Activated T-cell treated with anti-CD3 and anti-CD28 coated beads, Interleukin-2, amount 50 U/mL, for 4 hours (primary cell): Measurements from ENCODE around the gene TRAP1. TPM values are rescaled to one million over a fixed set of nuclear protein-coding genes. Genes with fewer than 3 reads are reported as not detected.

ENCODE experiments used
- ATAC-seq, 2 donors: fragments of 200-7000 bp; cut with Tn5 transposase; one replicate each; pipeline ENCODE4 v1.10.0; 2021
- DNase-seq: peaks from one replicate; pipeline ENCODE4 v3.0.0-alpha.2; 2020
- H3K27me3 Mint-ChIP-seq: one replicate; pipeline ENCODE4 v1.8.0; 2021; ENCODE audit warnings: low read depth, mixed read lengths
- H3K36me3 Mint-ChIP-seq: one replicate; pipeline ENCODE4 v1.8.0; 2022; ENCODE audit warnings: mixed read lengths; ENCODE audit not compliant: insufficient read depth
- H3K4me1 Mint-ChIP-seq: one replicate; pipeline ENCODE4 v1.8.0; 2021; ENCODE audit warnings: low read depth, mixed read lengths
- H3K4me3 Mint-ChIP-seq: one replicate; pipeline ENCODE4 v1.8.0; 2021; ENCODE audit warnings: mild to moderate bottlenecking, moderate library complexity, mixed read lengths
- H3K9me3 Mint-ChIP-seq: one replicate; pipeline ENCODE4 v1.8.0; 2021; ENCODE audit warnings: mixed read lengths
- total RNA-seq, 3 donors: library from RNA; stranded (reverse); gene quantifications; one replicate each; pipeline ENCODE4 v1.2.1, GENCODE V29; 2021

TRAP1 gene
- total RNA-seq, 3 donors from 2014 or later, result 429 to 526 (median 435) TPM

DNA sequence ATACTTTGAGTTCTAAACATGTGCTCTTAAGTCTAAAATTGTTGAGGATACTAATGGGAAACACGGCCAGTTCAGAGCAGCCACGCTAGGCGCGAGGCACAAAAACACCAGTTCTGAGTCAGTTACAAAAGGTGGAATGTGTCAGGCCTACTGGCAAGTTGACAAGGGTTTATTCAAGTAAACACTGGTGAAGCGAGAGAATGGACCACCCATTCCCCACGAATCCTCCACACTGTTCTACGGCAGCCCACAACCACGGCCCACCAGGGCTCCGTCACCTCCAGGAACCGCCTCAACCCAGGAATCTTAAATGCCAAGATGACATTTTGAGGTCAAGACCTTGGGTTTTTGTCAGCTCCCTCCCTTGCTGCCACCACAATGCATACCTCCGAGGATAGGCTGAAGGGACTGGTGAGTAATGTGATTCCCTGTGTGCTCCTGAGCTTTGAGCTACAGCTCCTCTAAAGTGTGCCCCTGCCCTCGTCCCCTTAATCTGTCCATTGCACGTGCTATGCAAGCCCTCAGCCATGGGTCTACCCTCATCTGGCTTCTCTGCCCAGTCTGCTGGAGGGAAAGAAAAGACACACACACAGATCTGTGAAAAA is 28.5 kb upstream of the TRAP1 start:
- DNase-seq (no peak), ATAC-seq (no peak)
- Mint-ChIP-seq H3K36me3 (peaks cover 44% of the 10 kb centered on the region), H3K4me1 (peaks cover 9% of the 10 kb centered on the region), H3K4me3 (no peak overlapping the region), H3K9me3 (no peaks in the 10 kb centered on the region), H3K27me3 (no peaks in the 10 kb centered on the region)

DNA sequence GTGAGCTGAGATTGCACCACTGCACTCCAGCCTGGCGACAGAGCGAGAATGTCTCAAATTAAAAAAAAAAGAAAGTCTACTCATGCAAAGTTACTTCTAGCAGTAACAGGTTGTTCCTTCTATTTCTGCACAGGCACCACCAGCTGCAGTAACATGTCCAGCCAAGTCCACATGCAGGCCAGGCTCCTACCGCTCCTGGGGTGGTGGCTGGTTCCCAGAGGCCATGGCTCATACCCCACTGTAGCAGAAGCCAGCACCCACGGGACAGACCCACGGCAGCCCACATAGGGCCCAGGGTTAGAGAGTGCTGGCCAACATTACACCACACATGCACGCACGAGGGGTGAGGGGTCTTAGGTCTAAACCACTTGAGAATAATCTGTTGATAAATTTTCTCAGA is 26.7 kb upstream of the TRAP1 start:
- H3K36me3 Mint-ChIP-seq, result peaks cover 46% of the 10 kb centered on the region

DNA sequence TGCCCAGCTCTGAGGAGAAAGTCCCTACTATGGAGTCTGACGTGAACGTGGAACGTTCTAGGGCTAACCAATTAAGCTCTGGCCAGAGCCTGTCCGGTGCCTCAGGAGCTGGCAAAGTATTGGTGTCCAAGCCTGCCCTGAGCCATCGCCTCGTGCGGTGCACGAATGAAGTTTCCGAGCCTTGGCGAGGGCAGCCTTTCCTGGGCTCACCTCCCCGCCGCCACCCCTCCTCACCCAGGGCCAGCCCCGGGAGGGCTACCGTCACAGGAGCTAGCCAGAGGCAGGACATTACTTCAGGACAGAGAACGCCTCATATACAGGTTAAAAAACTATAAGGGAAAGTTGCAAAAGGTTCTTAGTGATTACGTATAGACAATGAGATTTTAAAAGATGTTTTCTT is 23.6 kb upstream of the TRAP1 start:
- Mint-ChIP-seq H3K9me3 (no peaks in the 10 kb centered on the region), H3K4me3 (no peak overlapping the region), H3K27me3 (no peaks in the 10 kb centered on the region), H3K4me1 (no peaks in the 10 kb centered on the region), H3K36me3 (peaks cover 55% of the 10 kb centered on the region)
- DNase-seq, result no peak
- no peak for ATAC-seq

More for the DNA sequence above, 26.7 kb upstream of the TRAP1 start:
- DNase-seq, result no peak
- no peak for ATAC-seq
- Mint-ChIP-seq H3K4me1 (no peaks in the 10 kb centered on the region), H3K27me3 (no peaks in the 10 kb centered on the region), H3K4me3 (no peak overlapping the region), H3K9me3 (no peaks in the 10 kb centered on the region)

DNA sequence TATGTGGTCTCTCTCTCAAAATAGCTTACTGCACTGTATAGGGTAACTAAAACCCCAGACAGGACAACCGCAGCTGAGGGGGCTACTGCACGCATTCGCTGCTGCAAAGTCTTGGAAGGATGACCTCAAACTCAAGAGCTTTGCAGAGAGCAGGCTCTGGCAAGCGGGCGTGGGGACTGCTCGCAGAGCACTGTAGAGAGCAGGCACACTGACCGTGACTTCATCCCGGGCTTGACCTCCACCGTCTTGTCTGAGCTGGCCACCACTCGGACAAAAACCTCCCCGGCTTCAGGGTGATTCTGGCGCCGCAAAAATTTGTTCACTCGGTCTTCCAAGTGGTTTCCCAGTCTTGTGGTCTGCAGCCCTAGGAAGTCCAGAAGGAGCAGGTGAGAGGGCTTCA is 22.9 kb upstream of the TRAP1 start:
- H3K4me1 Mint-ChIP-seq, result no peaks in the 10 kb centered on the region
- ATAC-seq (no peak), DNase-seq (no peak)
- H3K27me3 Mint-ChIP-seq, result no peaks in the 10 kb centered on the region
- H3K9me3 Mint-ChIP-seq, result no peaks in the 10 kb centered on the region
- H3K4me3 Mint-ChIP-seq, result no peak overlapping the region
- peaks cover 53% of the 10 kb centered on the region for H3K36me3 Mint-ChIP-seq

- Mint-ChIP-seq H3K4me1 (no peaks in the 10 kb centered on the region), H3K36me3 (peaks cover 53% of the 10 kb centered on the region)
Measured at GRCh38 chr16:3739636-3740035, 22.3 kb upstream of the TRAP1 start.

GRCh38 chr16:3738541-3738940 is 21.2 kb upstream of the TRAP1 start:
- DNase-seq, result no peak
- Mint-ChIP-seq H3K27me3 (no peaks in the 10 kb centered on the region), H3K4me3 (no peak overlapping the region), H3K4me1 (no peaks in the 10 kb centered on the region), H3K36me3 (peaks cover 54% of the 10 kb centered on the region), H3K9me3 (no peaks in the 10 kb centered on the region)
- ATAC-seq, result no peak

More at GRCh38 chr16:3739636-3740035, 22.3 kb upstream of the TRAP1 start:
- ATAC-seq (no peak), DNase-seq (no peak)
- Mint-ChIP-seq H3K27me3 (no peaks in the 10 kb centered on the region), H3K4me3 (no peak overlapping the region), H3K9me3 (no peaks in the 10 kb centered on the region)

DNA sequence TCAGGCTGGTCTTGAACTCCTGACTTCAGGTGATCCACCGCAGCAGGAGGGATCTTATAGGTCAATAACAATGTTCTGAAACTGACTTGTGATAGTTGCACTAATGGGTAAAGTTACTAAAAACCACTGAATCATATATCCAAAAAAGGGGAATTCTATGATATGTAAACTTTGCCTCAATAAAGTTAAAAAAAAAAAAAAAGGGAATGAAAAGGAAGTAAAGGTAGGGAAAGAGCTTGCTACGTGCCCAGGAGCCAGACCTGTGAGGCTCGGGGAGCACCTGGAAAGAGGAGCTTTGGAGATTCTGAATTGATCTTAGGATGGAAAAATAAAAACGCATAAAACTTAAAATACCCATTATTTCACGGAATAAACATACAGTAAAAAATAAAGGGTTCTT is 20.8 kb upstream of the TRAP1 start:
- no peaks in the 10 kb centered on the region for H3K4me1 Mint-ChIP-seq
- no peak for ATAC-seq
- H3K36me3 Mint-ChIP-seq, result peaks cover 52% of the 10 kb centered on the region
- H3K4me3 Mint-ChIP-seq, result no peak overlapping the region
- H3K27me3 Mint-ChIP-seq, result no peaks in the 10 kb centered on the region
- H3K9me3 Mint-ChIP-seq, result no peaks in the 10 kb centered on the region
- DNase-seq, result no peak

DNA sequence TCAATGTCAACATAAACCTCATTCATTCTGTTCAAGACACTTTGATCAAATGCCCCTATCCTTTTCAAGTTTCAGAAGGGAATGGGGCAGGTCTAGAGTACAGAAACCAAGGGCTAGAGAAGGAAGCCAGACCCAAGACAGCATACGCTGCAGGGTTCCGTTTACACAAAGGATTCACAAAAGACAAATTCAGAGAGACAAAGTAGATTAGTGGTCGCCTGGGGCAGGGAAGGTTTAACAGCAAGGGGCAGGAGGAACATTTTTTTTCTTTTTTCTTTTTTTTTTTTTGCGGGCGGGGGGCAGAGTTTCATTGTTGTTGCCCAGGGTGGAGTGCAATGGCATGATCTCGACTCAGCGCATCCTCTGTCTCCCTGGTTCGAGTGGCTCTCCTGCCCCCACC is 19.9 kb upstream of the TRAP1 start:
- no peaks in the 10 kb centered on the region for H3K27me3 Mint-ChIP-seq
- no peak for DNase-seq
- no peak overlapping the region for H3K4me3 Mint-ChIP-seq
- no peaks in the 10 kb centered on the region for H3K4me1 Mint-ChIP-seq
- H3K36me3 Mint-ChIP-seq, result peaks cover 43% of the 10 kb centered on the region
- H3K9me3 Mint-ChIP-seq, result no peaks in the 10 kb centered on the region
- no peak for ATAC-seq

DNA sequence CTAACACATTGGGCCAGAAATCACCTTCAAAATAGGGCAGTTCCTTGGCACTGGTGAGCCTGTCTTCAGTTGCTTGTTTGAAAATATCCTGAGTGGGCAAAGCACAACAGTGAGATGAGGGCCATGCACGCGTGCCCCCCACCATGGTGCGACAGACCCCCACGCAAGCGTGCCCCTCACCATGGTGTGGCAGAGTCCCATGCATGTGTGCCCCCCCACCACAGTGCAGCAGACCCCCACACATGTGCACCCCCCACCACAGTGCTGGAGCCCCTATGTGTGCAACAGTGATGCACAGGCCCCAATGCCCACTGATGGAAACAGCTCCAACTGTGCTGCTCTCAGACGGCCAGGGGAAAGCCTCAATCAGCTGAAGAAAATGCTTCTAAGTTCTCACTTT is 18.8 kb upstream of the TRAP1 start:
- Mint-ChIP-seq H3K4me3 (no peak overlapping the region), H3K9me3 (no peaks in the 10 kb centered on the region), H3K4me1 (no peaks in the 10 kb centered on the region), H3K27me3 (no peaks in the 10 kb centered on the region), H3K36me3 (peaks cover 45% of the 10 kb centered on the region)
- no peak for ATAC-seq
- DNase-seq, result no peak

DNA sequence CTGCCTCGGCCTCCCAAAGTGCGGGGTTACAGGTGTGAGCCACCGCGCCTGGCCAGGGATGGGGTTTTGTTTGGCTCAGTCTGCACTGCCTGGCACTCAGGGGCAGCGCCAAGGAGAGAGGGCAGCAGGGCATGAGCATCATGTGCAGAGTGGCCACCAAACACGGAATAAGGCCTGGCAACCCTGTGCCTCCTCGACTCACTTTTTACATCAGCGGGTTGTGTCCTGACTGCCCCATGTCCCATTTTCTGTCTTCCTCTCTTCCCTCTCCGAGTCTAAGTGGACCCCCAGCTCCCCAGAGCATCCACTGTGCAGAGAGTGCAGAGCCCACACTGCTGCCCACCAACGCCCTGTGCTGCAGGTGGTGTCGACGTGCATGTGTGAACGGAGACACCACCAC is 18.2 kb upstream of the TRAP1 start:
- ATAC-seq (no peak), DNase-seq (no peak)
- Mint-ChIP-seq H3K36me3 (peaks cover 45% of the 10 kb centered on the region), H3K4me3 (no peak overlapping the region), H3K27me3 (no peaks in the 10 kb centered on the region), H3K4me1 (no peaks in the 10 kb centered on the region), H3K9me3 (no peaks in the 10 kb centered on the region)

DNA sequence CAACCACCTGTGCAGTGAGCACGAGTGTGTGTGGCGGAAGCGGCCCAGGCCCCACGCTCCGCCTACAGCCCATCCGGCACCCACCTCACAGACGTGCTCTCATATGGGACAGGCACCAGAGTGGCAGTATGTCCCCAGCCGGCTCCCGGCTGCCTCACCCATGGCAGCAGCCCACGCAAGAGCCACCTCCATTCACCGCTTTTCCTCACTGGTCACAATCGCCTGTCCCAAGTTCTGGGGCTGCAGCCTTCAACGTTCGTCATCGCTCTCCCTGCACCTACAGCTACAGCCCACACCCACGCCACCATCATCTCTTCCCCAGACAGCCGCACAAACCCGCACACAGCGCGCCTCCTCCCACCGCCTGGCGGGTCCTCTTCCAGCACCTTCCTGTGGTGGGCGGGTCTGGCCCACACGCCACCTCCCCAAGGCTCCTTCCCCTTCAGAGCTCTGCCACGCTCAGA is 17.5 kb upstream of the TRAP1 start:
- Mint-ChIP-seq H3K36me3 (peaks cover 47% of the 10 kb centered on the region), H3K27me3 (no peaks in the 10 kb centered on the region), H3K4me1 (no peaks in the 10 kb centered on the region), H3K4me3 (no peak overlapping the region), H3K9me3 (no peaks in the 10 kb centered on the region)
- ATAC-seq (no peak), DNase-seq (no peak)

GRCh38 chr16:3734084-3734757 is 16.9 kb upstream of the TRAP1 start:
- H3K9me3 Mint-ChIP-seq, result no peaks in the 10 kb centered on the region
- ATAC-seq, result no peak
- DNase-seq, result no peak
- H3K27me3 Mint-ChIP-seq, result no peaks in the 10 kb centered on the region
- peaks cover 50% of the 10 kb centered on the region for H3K36me3 Mint-ChIP-seq
- no peaks in the 10 kb centered on the region for H3K4me1 Mint-ChIP-seq
- H3K4me3 Mint-ChIP-seq, result no peak overlapping the region

- no peaks in the 10 kb centered on the region for H3K4me1 Mint-ChIP-seq
- H3K27me3 Mint-ChIP-seq, result no peaks in the 10 kb centered on the region
- no peak overlapping the region for H3K4me3 Mint-ChIP-seq
- ATAC-seq, result no peak
- no peak for DNase-seq
- no peaks in the 10 kb centered on the region for H3K9me3 Mint-ChIP-seq
- H3K36me3 Mint-ChIP-seq, result peaks cover 44% of the 10 kb centered on the region
Measured at GRCh38 chr16:3732171-3732570, 14.8 kb upstream of the TRAP1 start.

DNA sequence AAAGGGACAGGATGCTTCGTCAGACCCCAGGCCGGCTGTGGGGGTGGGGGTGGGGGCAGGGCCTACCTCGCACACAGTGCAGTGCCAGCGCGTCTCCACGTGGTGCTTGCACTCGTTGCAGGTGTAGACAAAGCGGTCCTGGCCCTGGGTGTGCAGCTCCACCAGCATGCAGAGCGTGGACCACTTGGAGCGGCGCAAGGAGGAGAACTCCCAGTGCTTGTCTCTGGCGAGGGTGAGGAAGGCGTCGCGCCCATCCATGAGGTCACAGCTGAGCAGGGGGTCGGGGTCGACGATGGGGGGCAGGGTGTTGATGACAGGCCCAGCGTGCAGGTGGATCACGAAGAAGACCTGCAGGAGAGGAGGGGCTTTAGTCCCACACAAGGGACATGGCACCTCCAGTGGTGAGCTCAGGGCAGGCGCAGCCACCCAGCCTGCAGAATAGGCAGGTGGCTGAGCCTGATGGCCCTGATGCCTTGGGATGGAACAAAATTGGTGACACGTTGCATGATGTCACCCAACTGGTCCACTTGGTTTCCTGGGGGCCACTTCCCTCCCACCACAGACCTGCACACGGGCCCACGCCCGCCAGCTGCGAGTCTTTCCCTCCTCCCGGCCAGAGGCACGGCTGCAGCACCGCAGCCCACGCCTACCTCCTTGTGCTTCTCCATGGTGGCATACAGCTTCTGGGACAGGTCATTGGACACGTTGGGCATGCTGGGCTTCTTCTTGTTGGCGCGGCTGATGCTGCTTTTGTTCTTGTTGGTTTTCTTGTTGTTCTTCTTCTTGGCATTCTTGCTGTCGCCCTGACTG is 14.0 kb upstream of the TRAP1 start:
- H3K36me3 Mint-ChIP-seq, result peaks cover 41% of the 10 kb centered on the region
- H3K27me3 Mint-ChIP-seq, result no peaks in the 10 kb centered on the region
- DNase-seq, result no peak
- H3K4me1 Mint-ChIP-seq, result no peaks in the 10 kb centered on the region
- H3K9me3 Mint-ChIP-seq, result no peaks in the 10 kb centered on the region
- ATAC-seq, result no peak
- no peak overlapping the region for H3K4me3 Mint-ChIP-seq
